HEK293T (cell line): ENCODE results near the gene TACC2.

Source experiments
- CTCF ChIA-PET: fragments of 350-600 bp; formaldehyde crosslinking; extraction: SDS; loops from one replicate; lab custom pipeline; 2021; ENCODE audit warnings: antibody characterized with exemption, inconsistent platforms; lab: Yijun Ruan, JAX
- POLR2A ChIA-PET: fragments of 350-600 bp; formaldehyde crosslinking; extraction: SDS; loops from one replicate; lab custom pipeline; 2020; ENCODE audit warnings: antibody characterized with exemption, inconsistent platforms; lab: Yijun Ruan, JAX
- DNase-seq: peaks from one replicate; pipeline ENCODE4 v3.0.0; 2012; ENCODE audit warnings: mixed read lengths; ENCODE audit errors: extremely low spot score
- ARNT ChIP-seq: fragments of 450-650 bp; IDR thresholded peaks from 2 replicates; pipeline ENCODE4 v1.6.1; 2017; ENCODE audit warnings: mild to moderate bottlenecking
- BHLHE40 ChIP-seq: fragments of 450-650 bp; IDR thresholded peaks from 2 replicates; pipeline ENCODE4 v1.6.1; 2016; ENCODE audit warnings: mild to moderate bottlenecking, moderate library complexity, borderline replicate concordance
- CTBP1 ChIP-seq: fragments of 450-650 bp; IDR thresholded peaks from 2 replicates; pipeline ENCODE4 v1.6.1; 2016; ENCODE audit warnings: borderline replicate concordance
- ELF4 ChIP-seq: fragments of 450-650 bp; IDR thresholded peaks from 2 replicates; pipeline ENCODE4 v1.6.1; 2017; ENCODE audit warnings: antibody characterized with exemption
- FOXA1 ChIP-seq: fragments of 450-650 bp; IDR thresholded peaks from 2 replicates; pipeline ENCODE4 v1.6.1; 2016; ENCODE audit warnings: mild to moderate bottlenecking
- FOXK2 ChIP-seq: fragments of 450-650 bp; IDR thresholded peaks from 2 replicates; pipeline ENCODE4 v1.6.1; 2016; ENCODE audit warnings: mild to moderate bottlenecking
- FOXM1 ChIP-seq: fragments of 450-650 bp; IDR thresholded peaks from 2 replicates; pipeline ENCODE4 v1.6.1; 2017; ENCODE audit warnings: mild to moderate bottlenecking, borderline replicate concordance
- HDGF ChIP-seq: fragments of 450-650 bp; IDR thresholded peaks from 2 replicates; pipeline ENCODE4 v1.6.1; 2017; ENCODE audit warnings: antibody characterized with exemption, borderline replicate concordance
- L3MBTL2 ChIP-seq: fragments of 450-650 bp; conservative IDR thresholded peaks from 2 replicates; pipeline ENCODE4 v1.6.1; 2016; ENCODE audit warnings: mild to moderate bottlenecking
- LEF1 ChIP-seq: fragments of 450-650 bp; IDR thresholded peaks from 2 replicates; pipeline ENCODE4 v1.6.1; 2017; ENCODE audit warnings: mild to moderate bottlenecking, borderline replicate concordance
- NFRKB ChIP-seq: fragments of 450-650 bp; IDR thresholded peaks from 2 replicates; pipeline ENCODE4 v1.6.1; 2016; ENCODE audit warnings: mild to moderate bottlenecking, moderate library complexity
- SP1 ChIP-seq: fragments of 450-650 bp; IDR thresholded peaks from 2 replicates; pipeline ENCODE4 v1.6.1; 2017
- SUZ12 ChIP-seq: fragments of 450-650 bp; IDR thresholded peaks from 2 replicates; pipeline ENCODE4 v1.6.1; 2016; ENCODE audit warnings: mild to moderate bottlenecking
- TARDBP ChIP-seq: fragments of 450-650 bp; IDR thresholded peaks from 2 replicates; pipeline ENCODE4 v1.6.1; 2016
- ZNF384 ChIP-seq: fragments of 450-650 bp; IDR thresholded peaks from 2 replicates; pipeline ENCODE4 v1.6.1; 2016
- TF ChIP-seq, protein P1 (sequence below): fragments of 450-650 bp; IDR thresholded peaks from 2 replicates; pipeline ENCODE4 v1.6.1; 2016

TACC2 gene

DNA sequence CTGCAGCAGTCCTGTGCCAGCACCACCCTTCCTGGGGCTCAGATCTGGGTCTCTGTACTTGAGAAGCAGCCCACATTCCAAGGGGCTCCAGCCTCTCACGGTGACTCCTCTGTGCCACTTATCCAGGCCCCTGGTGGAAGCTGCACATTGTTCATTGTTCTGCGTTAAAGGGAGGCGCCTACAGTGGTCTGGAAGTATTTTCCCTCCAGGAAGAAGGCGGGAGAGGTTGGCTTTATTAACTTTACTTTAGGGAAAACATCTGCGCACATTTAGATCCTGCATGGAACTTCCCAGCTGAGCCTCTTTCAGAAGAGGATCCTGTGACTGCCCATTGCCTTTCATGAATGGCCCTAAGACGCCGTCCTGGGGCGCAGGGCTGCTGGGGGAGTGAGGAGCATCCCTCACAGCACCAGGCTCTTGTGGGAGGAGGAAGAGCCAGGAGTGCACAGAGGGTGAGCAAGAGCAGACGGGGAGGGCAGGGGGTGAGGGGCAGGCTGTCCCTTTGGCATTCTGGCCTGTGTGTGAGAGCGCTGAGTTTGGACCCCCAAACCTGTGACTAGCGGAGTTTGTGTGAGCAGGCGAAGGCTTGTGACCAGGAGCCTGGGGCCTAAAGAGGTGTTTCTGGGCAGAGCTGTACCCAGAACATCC, 183.5 kb downstream of the TACC2 start:
- no peak for TF ChIP-seq NFRKB
- ChIA-PET POLR2A (no interaction called here), CTCF (interaction anchor here (0.6 to 0.9 kb wide), 3 partner anchors 9 to 29 kb away, joined by 3 read pairs; no protein-coding TSS in a partner anchor)
- no peak for DNase-seq

DNA sequence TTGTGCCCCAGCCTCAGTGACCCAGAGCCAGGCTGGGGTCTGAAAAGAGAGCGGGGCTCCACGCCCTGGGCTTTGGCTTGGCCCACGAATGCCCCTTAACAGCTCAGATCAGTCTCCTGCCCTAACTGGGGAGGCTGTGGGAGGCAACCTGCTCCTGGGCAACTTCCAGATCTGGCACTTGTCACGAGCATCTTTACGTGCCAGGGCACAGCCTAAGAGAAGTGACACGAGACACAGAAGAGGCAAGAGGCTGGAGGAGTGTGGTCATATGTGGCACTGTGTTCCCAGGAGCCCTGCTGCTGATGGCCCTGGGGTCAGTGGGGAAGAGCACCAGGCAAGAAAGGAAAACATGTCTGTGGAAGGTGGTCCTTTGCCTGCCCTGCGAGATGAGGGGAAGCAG, 184.4 kb downstream of the TACC2 start:
- ChIA-PET CTCF (no interaction called here), POLR2A (no interaction called here)
- DNase-seq, result no peak
- TF ChIP-seq NFRKB (no peak), ARNT (no peak), BHLHE40 (no peak), ELF4 (no peak), FOXK2 (no peak), ZNF384 (no peak), LEF1 (no peak), SP1 (no peak), L3MBTL2 (no peak), SUZ12 (no peak), HDGF (no peak), CTBP1 (no peak), FOXA1 (no peak)
- TF ChIP-seq, protein P1, sequence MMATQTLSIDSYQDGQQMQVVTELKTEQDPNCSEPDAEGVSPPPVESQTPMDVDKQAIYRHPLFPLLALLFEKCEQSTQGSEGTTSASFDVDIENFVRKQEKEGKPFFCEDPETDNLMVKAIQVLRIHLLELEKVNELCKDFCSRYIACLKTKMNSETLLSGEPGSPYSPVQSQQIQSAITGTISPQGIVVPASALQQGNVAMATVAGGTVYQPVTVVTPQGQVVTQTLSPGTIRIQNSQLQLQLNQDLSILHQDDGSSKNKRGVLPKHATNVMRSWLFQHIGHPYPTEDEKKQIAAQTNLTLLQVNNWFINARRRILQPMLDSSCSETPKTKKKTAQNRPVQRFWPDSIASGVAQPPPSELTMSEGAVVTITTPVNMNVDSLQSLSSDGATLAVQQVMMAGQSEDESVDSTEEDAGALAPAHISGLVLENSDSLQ, result no peak

- ChIA-PET POLR2A (no interaction called here), CTCF (no interaction called here)
- DNase-seq, result no peak
- no peak for TF ChIP-seq ELF4
- TF ChIP-seq CTBP1, result no peak
- TF ChIP-seq HDGF, result no peak
- no peak for TF ChIP-seq FOXK2
- no peak for TF ChIP-seq ARNT
- no peak for TF ChIP-seq BHLHE40
- TF ChIP-seq ZNF384, result no peak
- TF ChIP-seq L3MBTL2, result no peak
Measured at GRCh38 chr10:122173766-122174435, 184.9 kb downstream of the TACC2 start.

GRCh38 chr10:122176232-122177213, 187.6 kb downstream of the TACC2 start:
- DNase-seq, result no peak
- POLR2A ChIA-PET, result no interaction called here
- TF ChIP-seq TARDBP (no peak), FOXK2 (no peak), CTBP1 (no peak), HDGF (no peak), ELF4 (no peak), SUZ12 (no peak), BHLHE40 (no peak), ZNF384 (no peak), SP1 (no peak)
- CTCF ChIA-PET, result no interaction called here

GRCh38 chr10:122178655-122179054, 189.7 kb downstream of the TACC2 start:
- TF ChIP-seq SP1, result no peak
- no peak for TF ChIP-seq ZNF384
- TF ChIP-seq HDGF, result no peak
- no peak for TF ChIP-seq BHLHE40
- no peak for TF ChIP-seq ELF4
- TF ChIP-seq, protein P1, result no peak
- TF ChIP-seq SUZ12, result no peak
- TF ChIP-seq FOXM1, result no peak
- ChIA-PET CTCF (no interaction called here), POLR2A (no interaction called here)
- DNase-seq, result no peak

DNA sequence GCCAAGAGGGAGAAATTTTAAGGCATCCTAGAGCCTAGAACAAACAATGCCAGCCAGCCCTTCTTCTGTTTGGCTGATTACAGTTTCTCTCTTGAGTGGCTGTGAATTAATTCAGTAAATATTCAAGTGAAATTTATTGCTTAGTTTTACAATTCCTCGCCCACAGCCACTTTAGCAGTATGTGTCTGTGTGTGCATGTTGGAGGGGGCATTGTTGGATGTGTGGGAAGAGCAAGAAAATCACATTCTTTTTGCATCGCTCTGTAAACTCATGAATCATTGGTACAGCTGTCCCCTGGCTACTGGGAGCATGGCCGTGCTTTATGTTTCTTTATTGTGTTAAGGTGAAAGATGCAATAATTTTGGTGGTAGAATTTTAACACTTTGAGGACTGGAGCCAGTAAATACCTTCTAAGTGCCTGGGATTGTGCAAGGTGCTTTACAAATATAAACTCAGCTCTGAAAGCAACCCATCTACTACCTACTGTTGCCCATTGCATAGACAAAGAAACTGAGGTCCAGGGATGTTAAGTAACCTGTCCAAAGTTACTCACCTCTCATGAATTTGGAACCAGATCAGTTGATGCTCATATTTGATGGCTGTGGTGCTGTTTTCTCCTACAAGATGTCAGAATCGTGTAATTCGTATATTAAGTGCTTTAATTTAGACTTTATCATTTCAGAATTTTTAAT, 192.2 kb downstream of the TACC2 start:
- CTCF ChIA-PET, result no interaction called here
- DNase-seq, result no peak
- POLR2A ChIA-PET, result no interaction called here
- TF ChIP-seq ARNT (no peak), FOXM1 (no peak), BHLHE40 (no peak), CTBP1 (no peak)

DNA sequence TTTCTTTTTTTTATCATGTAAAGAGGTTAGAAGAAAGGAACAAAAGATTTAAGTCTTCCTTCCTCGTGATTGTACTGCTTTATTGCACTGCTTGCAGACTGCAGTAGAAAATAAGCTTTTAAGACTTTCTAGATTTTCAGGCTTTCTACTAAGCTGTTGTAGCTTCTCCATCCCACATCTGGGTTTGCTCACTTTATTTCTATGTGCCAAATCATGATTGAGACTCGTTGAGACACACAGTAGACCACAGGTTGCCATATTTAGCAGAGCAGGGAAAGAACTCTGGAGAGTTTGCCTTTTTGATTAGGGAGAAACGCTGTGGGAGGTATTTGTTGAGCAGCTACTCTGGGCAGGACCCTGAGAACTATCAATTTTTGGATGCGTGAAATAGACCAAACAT, 192.9 kb downstream of the TACC2 start:
- ChIA-PET CTCF (no interaction called here), POLR2A (no interaction called here)
- DNase-seq, result no peak
- TF ChIP-seq LEF1, result no peak
